Central memory CD8-positive, alpha-beta T cell (primary cell): ENCODE results near the gene ABLIM1.

Source experiments
- ATAC-seq: fragments of 150-1000 bp; cut with Tn5 transposase; replicated peaks from 2 replicates; pipeline ENCODE4 v1.10.0; 2022; ENCODE audit warnings: mild to moderate bottlenecking, moderate FRiP score, moderate number of reproducible peaks; ENCODE audit not compliant: poor library complexity, severe bottlenecking; ENCODE audit errors: extremely low read depth
- DNase-seq, 2 donors: peaks; one replicate each; pipeline ENCODE4 v3.0.0; 2021; ENCODE audit warnings: low spot score in 2 of 2
- H3K27ac Mint-ChIP-seq: one replicate; pipeline ENCODE4 v1.8.0; 2022; ENCODE audit warnings: low read depth, mild to moderate bottlenecking, moderate library complexity, mixed read lengths
- H3K27me3 Mint-ChIP-seq: one replicate; pipeline ENCODE4 v1.8.0; 2022; ENCODE audit warnings: mixed read lengths
- H3K36me3 Mint-ChIP-seq: one replicate; pipeline ENCODE4 v1.8.0; 2022; ENCODE audit warnings: mild to moderate bottlenecking, moderate library complexity, mixed read lengths; ENCODE audit not compliant: insufficient read depth
- H3K4me1 Mint-ChIP-seq: one replicate; pipeline ENCODE4 v1.8.0; 2022; ENCODE audit warnings: mixed read lengths
- H3K4me3 Mint-ChIP-seq: one replicate; pipeline ENCODE4 v1.8.0; 2022; ENCODE audit warnings: mild to moderate bottlenecking, moderate library complexity, mixed read lengths
- H3K9me3 Mint-ChIP-seq: one replicate; pipeline ENCODE4 v1.8.0; 2022; ENCODE audit warnings: mixed read lengths

Gene ABLIM1

GRCh38 chr10:114652402-114653368 is 5.4 kb downstream of the ABLIM1 start:
- no peaks in the 10 kb centered on the region for H3K4me1 Mint-ChIP-seq
- DNase-seq (no peak), ATAC-seq (no peak)
- no peak overlapping the region for H3K27ac Mint-ChIP-seq
- no peak overlapping the region for H3K4me3 Mint-ChIP-seq
- H3K27me3 Mint-ChIP-seq = no peaks in the 10 kb centered on the region
- no peaks in the 10 kb centered on the region for H3K9me3 Mint-ChIP-seq
- no peaks in the 10 kb centered on the region for H3K36me3 Mint-ChIP-seq

- Mint-ChIP-seq H3K4me1 (no peaks in the 10 kb centered on the region), H3K27me3 (no peaks in the 10 kb centered on the region), H3K27ac (no peak overlapping the region), H3K9me3 (no peaks in the 10 kb centered on the region), H3K36me3 (no peaks in the 10 kb centered on the region), H3K4me3 (no peak overlapping the region)
- DNase-seq (no peak), ATAC-seq (no peak)
These were observed 7.2 kb downstream of the ABLIM1 start for GRCh38 chr10:114650831-114651230.

DNA sequence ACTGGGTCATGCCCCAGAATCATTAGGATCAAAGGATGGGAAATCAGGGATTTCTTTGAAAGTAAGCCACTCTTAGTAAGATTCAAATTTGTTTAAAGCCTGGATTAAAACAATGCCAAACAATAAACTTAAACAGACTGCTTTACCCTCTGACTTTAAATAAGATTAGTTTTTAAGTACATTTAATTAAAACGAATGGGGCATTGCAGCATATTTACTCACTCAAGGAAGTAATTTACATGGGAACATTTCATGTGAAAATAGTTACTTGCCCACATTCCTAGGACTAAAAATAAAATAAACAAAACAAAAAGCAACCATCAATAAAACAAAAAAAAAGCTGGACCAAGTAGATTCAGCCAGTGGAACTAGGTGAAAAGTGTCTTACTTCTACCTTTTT is 7.8 kb downstream of the ABLIM1 start:
- Mint-ChIP-seq H3K4me3 (no peak overlapping the region), H3K27ac (no peak overlapping the region), H3K4me1 (no peaks in the 10 kb centered on the region), H3K36me3 (no peaks in the 10 kb centered on the region), H3K9me3 (no peaks in the 10 kb centered on the region), H3K27me3 (no peaks in the 10 kb centered on the region)
- ATAC-seq (no peak), DNase-seq (no peak)

DNA sequence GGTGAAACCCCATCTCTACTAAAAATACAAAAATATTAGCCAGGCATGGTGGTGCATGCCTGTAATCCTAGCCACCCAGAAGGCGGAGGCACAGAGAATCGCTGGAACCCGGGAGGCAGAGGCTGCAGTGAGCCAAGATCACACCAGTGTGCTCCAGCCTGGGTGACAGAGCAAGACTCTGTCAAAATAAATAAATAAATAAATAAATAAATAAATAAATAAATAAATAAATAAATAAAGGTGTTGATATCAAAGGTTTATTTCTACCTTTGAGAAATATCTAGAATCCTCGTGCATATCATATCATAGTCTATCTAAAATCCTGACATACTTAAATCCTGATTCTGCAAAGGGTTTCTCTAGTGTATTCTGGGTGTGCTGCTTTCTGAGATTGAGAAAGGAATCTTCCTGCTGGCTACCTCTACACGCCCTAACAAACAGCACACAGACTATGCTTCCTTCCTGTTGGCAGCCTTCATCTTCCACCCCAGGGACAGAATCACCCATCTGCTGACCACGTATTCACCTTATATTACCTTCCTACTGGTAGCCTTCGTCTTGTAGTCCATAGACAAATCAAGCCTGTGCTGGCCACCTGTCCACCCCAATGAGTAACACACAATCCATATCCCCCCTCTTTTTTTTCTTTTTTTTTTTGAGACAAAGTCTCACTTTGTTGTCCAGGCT is 8.7 kb downstream of the ABLIM1 start:
- ATAC-seq = no peak
- Mint-ChIP-seq H3K4me3 (no peak overlapping the region), H3K27me3 (no peaks in the 10 kb centered on the region), H3K36me3 (no peaks in the 10 kb centered on the region), H3K27ac (no peak overlapping the region), H3K4me1 (no peaks in the 10 kb centered on the region), H3K9me3 (no peaks in the 10 kb centered on the region)
- no peak for DNase-seq

DNA sequence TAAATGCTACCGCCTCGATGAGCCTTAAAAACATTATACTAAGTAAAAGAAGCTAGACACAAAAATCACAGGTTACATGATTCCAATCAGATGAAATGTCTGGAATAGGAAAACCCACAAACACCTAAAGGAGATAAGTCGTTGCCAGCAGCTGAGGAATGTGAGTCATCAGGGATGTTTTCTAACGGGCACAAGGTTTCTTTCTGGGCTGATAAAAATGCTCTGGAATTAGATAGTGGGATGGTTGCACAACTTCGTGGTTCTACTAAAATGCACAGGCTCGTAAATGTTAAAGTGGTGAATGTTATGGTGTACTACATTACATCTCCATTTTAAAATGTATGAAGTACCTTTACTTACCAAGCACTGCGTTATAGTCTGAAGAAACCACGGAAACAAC is 9.7 kb downstream of the ABLIM1 start:
- no peaks in the 10 kb centered on the region for H3K27me3 Mint-ChIP-seq
- H3K9me3 Mint-ChIP-seq = no peaks in the 10 kb centered on the region
- no peak overlapping the region for H3K27ac Mint-ChIP-seq
- no peak for ATAC-seq
- DNase-seq = no peak
- H3K36me3 Mint-ChIP-seq = no peaks in the 10 kb centered on the region
- no peaks in the 10 kb centered on the region for H3K4me1 Mint-ChIP-seq
- H3K4me3 Mint-ChIP-seq = no peak overlapping the region

GRCh38 chr10:114647545-114648138 is 10.4 kb downstream of the ABLIM1 start:
- no peaks in the 10 kb centered on the region for H3K9me3 Mint-ChIP-seq
- no peaks in the 10 kb centered on the region for H3K4me1 Mint-ChIP-seq
- H3K36me3 Mint-ChIP-seq = no peaks in the 10 kb centered on the region
- no peak for DNase-seq
- ATAC-seq = no peak
- H3K27ac Mint-ChIP-seq = no peak overlapping the region
- no peak overlapping the region for H3K4me3 Mint-ChIP-seq
- no peaks in the 10 kb centered on the region for H3K27me3 Mint-ChIP-seq

DNA sequence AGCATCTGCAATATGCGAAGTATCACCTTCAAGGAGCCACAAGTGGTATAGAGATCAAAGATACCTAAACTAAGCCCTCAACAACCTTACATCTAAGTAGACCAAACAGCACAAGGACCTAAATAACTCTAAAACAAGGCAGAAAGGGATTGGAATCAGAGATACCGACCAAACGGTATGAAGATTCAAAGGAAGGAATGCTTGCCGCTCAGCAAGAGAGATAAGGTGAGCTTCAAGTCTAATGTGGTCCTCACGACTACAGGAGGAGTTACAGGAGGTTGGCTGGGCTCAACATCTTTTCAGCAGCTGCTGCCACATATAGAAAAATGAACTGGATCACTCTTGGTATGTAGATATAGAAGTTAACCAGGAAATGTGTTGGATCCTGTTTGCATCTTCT is 11.6 kb downstream of the ABLIM1 start:
- H3K27me3 Mint-ChIP-seq = no peaks in the 10 kb centered on the region
- H3K9me3 Mint-ChIP-seq = no peaks in the 10 kb centered on the region
- DNase-seq (no peak), ATAC-seq (no peak)
- H3K4me1 Mint-ChIP-seq = no peaks in the 10 kb centered on the region
- no peaks in the 10 kb centered on the region for H3K36me3 Mint-ChIP-seq
- H3K4me3 Mint-ChIP-seq = no peak overlapping the region
- H3K27ac Mint-ChIP-seq = no peak overlapping the region

- Mint-ChIP-seq H3K36me3 (no peaks in the 10 kb centered on the region), H3K9me3 (no peaks in the 10 kb centered on the region), H3K27ac (no peak overlapping the region), H3K4me1 (no peaks in the 10 kb centered on the region), H3K27me3 (no peaks in the 10 kb centered on the region), H3K4me3 (no peak overlapping the region)
- ATAC-seq (no peak), DNase-seq (no peak)
These were observed 12.4 kb downstream of the ABLIM1 start for GRCh38 chr10:114645706-114646105.

GRCh38 chr10:114643158-114643557 is 14.9 kb downstream of the ABLIM1 start:
- Mint-ChIP-seq H3K27me3 (no peaks in the 10 kb centered on the region), H3K36me3 (no peaks in the 10 kb centered on the region), H3K9me3 (no peaks in the 10 kb centered on the region), H3K4me3 (no peak overlapping the region), H3K4me1 (no peaks in the 10 kb centered on the region), H3K27ac (no peak overlapping the region)
- DNase-seq (no peak), ATAC-seq (no peak)

- Mint-ChIP-seq H3K4me1 (no peaks in the 10 kb centered on the region), H3K27ac (no peak overlapping the region), H3K27me3 (no peaks in the 10 kb centered on the region), H3K4me3 (no peak overlapping the region), H3K36me3 (no peaks in the 10 kb centered on the region), H3K9me3 (no peaks in the 10 kb centered on the region)
- ATAC-seq (no peak), DNase-seq (no peak)
These were observed 15.3 kb downstream of the ABLIM1 start for GRCh38 chr10:114642729-114643128.

- DNase-seq (no peak), ATAC-seq (no peak)
- Mint-ChIP-seq H3K4me1 (no peaks in the 10 kb centered on the region), H3K9me3 (no peaks in the 10 kb centered on the region), H3K27ac (no peak overlapping the region), H3K4me3 (no peak overlapping the region), H3K27me3 (peaks cover 8% of the 10 kb centered on the region), H3K36me3 (no peaks in the 10 kb centered on the region)
These were observed 19.1 kb downstream of the ABLIM1 start for GRCh38 chr10:114638821-114639625.

DNA sequence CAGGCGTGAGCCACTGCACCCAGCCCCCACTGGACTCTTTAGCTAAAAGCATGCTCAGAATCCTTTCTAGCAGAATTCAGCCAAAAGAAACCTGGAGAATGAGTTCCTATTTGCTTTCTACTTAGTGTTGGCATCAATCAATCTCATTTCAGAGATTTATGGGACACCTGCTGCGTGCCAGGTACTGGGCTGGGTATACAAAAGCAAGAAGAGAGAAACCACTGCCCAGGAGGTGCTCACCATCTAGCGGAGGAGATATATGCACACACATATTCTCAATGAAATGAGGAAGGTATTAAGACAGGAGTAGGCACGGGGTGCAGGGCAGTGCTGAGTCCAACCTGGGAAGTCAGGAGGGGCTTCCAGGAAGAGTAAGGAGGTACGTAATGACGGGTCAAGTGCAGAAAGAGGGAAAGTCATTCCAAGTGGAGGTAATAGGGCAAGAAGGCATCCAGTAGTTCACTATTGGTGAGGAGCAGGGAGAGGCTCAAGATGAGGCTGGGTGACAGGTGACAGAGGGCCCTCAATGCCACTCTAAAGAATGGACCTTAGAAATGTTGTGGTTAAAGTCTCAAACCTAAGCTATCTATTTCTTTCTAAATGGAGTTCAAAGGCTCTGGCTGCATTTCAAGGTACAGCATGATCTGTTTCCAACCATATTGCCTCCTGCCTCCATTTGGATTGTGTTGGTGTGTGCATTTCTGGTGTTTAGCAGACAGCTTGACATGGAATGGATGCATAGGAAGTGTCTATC is 22.1 kb downstream of the ABLIM1 start:
- DNase-seq (no peak), ATAC-seq (no peak)
- Mint-ChIP-seq H3K9me3 (no peaks in the 10 kb centered on the region), H3K27ac (no peak overlapping the region), H3K4me3 (no peak overlapping the region), H3K36me3 (no peaks in the 10 kb centered on the region), H3K27me3 (peaks cover 37% of the 10 kb centered on the region), H3K4me1 (peaks cover 25% of the 10 kb centered on the region)
